Measurements from ENCODE around the gene PTBP3.

Gene PTBP3

DNA sequence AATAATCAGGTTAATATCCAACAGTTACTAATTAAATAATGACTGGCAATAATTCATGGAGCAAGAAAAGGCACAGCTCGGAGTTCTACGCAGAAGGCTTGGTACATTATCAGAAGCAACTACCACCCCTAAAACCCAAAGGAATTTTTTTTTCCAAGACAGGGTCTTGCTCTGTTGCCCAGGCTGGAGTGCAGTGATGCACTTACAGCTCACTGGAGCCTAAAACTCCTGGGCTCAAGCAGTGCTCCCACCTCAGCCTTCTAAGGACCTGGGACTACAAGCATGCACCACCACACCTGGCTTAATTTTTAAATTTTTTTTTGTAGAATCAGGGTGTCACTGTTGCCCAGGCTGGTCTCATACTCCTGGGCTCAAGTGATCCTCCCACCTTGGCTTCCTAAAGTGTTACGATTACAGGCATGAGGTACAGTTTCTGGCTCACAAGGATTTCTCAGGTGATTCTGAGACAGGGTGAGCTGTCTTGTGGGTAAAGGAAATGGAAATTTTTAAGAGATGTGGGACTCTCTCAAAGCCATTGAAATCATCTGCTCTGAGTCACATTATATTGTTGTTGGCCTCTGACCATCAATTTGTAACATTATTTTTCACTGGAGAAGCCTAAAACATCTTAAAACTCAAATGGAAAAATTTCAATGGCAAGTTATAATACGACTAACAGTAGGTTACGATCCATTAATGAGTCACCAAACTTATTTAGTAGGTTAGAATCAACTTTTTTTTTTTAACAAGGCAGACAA is 26.8 kb upstream of the PTBP3 start:
- no peak for DNase-seq

DNA sequence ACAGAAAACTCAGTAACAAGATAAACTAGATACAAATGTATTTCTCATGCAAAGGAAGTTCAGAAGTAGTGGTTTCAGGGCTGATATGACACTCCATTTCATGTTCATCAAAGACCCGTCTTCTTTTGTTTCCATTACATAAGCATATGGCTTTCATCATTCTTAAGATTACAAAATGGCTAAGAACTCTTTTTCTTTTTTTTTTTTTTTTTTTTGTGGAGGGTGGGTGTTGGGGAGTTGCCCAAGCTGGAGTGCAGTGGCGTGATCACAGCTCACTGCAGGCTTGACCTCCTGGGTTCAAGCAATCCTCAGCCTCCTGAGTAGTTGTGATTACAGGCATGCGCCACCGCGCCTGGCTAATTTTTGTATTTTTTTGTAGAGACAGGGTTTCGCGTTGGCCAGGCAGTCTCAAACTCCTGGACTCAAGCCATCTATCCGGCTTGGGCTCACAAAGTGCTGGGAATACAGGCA is 22.0 kb upstream of the PTBP3 start:
- DNase-seq: no peak

DNA sequence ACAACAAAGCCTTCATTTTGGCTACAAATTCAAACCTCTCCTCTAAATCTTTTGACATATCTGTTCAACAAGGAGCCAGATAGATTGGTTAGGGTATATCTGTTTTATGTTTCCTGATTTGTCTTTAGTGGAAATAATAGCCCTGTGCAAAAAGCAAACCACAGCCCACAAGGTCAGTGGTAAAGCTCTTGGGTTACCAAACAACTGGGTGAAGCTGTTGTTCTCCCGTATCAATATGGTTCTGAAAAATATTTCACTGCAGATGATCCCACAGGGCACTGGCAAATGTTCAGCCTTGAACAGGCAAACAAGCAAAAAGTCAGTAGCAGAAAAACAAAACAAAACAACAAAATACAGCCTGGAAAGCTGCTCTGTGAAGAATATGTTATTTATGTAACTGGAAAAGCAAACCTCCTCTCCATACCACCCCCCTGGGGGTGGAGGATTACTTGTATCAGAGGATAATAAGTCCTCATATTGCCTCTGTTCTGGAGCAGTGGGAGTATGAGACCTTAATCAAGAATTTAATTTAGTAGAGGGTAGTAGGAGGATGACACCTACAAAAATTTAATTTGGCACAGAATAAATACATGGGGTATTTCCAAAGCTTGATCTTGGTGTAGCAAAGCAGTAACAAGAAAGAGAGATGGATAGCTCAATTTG is 20.8 kb upstream of the PTBP3 start:
- DNase-seq: no peak

DNA sequence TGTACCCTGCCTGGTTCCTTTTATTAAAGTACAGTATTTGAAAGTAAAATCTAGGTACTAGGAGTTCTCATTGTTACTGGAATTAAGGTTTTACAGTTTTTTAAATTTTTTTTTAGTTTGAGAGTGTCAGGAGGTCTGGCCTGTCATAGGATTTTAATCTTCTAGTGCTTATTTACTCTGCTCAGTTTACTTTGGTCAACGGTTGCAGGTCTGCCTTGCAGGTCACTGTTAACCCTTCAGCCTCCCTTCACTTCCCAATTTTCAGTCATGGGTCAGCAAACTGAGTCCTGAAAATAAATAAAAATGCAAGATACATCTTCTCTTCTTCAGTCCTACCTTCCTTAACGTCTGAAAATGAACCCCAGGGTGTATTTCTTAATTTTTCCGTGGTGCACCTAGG is 18.8 kb upstream of the PTBP3 start:
- no peak for DNase-seq

DNA sequence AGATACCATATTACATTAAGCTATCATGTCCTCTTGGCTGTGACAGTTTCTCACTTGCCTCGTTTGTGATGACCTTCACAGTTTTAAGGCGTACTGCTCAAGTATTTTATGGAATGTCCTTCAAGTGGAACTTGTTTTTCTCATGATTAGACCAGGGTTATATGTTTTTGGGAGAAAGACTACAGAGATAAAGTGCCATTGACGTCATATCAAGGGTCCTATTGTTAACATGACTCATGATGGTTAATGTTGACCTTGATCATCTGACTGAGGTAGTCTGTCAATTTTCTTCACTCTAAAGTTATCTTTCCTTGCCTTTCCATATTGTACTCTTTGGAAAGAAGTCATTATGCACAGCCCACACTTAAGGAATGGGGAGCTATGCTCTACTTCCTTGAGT is 17.8 kb upstream of the PTBP3 start:
- no peak for DNase-seq

DNA sequence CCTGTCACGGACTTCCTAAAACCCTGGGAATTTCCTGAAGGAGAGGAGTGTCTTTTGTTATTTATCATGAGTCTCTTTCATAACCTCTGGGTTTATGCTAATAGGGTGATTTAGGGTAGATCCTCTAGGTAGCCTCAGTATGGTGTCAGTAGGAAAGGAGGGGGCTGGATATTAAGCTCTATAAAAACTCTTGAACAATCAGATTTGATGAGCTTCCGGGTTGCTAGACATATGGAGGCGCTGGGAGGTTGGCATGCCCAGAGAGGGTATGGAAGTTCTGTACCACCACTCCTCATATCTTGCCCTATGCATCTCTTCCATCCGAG is 15.6 kb upstream of the PTBP3 start:
- DNase-seq: no peak

DNA sequence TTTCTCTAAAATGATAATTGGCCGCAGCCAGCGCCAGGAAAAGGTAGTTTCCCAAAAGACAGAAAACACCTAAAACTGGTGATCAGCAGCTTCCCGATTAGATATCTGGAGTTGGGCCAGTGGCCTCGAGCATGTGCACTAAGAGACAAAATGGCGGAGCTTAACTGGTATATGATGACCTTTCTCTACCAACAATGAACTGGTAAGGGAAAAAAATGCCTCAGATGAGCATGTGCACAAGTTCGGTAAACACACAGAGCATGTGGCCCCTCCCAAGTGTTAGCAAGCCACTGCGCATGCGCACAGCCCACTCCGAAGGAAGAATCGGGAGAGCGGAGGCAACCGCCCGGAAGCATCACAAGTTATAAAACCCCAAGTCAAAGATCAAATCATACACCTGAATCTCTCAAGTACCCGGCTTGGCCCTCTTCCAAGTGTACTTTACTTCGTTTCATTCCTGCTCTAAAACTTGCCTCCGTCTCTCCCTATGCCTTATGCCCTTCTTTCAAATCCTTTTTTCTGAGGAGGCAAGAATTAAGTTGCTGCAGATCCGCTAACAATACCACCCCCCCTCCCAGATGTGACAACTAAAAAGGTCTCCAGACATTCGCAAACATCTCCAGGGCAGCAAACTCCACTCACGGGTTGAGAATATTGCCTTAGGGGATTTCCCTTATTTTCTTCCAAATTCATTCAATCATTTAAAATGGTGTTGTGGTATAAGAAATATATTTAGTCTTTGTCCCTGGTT is 15.0 kb upstream of the PTBP3 start:
- DNase-seq: no peak

DNA sequence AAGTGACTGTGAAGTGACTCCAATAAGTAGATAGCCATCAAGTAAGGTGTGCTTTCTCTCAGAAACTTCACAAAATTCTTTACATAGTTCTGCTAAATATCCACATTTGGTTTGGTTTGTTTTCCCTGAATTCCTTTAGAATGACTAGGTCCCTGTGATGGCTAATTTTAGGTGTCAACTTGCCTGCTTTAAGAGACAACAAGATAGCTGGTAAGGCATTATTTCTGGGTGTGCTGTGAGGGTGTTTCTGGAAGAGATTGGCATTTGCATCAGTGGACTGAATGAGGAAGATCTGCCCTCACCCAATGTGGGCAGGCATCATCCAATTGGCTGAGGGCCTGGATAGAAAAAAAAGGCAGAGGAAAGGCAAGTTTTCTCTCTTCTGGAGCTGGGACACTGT is 8.3 kb upstream of the PTBP3 start:
- no peak for DNase-seq

DNA sequence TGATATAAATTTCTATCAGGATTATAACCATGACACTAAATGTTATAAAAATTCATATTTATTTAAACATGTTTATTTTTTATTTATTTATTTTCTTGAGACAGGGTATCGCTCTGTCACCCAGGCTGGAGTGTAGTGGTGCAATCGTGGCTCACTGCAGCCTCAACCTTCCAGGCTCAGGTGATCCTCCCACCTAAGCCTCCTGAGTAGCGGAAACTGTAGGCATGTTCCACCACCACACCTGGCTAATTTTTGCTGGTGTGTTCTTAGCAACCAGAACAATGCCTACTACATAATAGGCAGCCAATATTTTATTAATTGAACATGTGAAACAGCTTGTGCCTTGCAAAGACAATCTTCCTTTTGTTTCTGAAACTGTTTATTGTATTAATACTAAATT is 6.5 kb upstream of the PTBP3 start:
- no peak for DNase-seq

DNA sequence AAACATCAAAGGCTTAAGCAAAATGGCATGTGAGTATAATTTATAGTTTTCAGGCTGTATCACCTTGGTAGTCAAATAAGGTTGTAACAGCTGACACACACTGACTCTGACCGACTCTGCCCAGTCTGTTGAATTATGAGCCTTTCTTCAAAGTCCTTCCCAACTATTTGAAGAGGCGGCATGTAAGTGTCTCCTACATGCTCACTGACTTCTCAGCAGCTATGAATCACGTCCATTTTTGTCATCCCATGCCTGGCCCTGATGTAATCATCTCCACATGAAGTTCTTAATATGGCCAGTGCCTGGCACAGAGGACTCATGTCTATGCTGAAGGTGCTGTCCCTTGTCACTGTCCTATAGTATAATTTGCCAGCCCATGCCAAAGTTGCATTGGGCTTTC is 5.1 kb upstream of the PTBP3 start:
- DNase-seq: no peak

DNA sequence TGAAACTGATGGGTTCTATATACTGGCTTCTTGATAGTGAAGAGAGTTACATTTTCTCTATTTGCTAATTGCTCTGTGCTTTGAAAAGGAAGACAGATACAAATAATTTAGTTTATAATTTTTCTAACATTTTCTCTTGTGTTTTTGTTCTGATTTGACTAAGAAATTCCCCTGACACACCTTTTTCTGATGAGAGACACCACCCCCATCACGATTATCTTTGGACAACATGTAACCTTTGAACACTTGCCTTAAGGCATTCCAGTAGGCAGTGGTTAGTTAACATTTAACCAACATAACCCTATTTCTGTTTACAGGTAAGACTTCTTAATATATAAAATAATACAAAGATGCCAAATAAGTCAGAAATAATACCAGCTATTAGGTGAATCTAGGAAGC is 4.1 kb upstream of the PTBP3 start:
- DNase-seq: no peak

DNA sequence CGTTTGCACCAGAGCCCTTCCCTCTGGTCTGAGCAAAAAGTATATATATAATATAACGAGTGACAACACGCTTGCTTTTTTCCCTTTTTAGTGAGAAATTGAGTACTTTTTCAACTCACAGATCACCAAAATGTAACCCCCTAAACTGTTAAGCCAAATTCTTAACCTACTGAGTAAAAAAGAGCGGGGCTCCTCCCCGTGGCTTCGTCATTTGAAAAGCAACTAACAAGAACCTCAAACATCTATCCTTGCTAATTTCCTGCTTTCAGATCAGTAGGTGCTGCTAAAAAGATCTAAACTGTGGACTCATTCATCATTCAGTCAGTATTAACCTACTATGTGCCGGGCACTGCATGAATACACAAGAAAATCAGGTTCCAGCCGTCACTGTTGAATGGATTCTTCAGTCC is 1.0 kb upstream of the PTBP3 start:
- DNase-seq: no peak

DNA sequence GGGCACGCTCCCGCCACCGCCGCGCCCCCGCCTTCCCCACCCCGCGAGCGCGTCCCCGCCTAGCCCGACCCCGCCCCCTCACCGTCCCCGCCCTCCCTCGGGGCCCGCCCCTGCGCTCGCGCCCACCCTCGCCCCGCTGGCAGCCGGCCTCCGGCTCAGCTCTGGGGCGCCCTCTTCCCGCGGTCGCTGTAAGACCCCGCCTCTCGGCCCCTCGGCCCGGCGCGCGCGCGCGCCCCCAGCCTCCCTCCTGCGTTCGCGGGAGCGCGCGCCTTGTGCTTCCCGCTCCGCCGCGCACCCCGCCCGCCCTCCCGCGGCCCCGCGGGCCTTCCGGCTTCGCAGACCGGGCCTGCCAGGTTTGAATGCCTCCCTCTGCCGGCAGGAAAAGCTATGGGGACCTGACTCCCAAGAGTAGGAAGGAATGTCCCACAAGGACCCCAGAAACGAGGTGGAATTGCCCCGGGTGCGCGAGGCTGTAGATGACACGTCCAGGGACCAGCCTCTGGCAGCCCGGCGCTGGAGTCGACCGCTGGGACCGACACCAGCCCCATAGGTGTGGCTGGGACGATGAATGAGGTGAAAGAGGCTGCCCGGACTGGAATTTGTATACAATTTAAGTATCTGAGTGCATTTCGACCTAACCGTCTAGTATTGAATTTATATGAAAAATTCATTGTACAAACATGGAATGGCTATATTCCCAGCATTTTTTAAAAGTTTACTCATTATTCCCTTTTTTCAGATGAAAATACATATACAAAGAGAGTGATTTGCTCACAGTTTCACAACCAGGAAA is 416 bp upstream of the PTBP3 start:
- DNase-seq: peak; percentile 98

DNA sequence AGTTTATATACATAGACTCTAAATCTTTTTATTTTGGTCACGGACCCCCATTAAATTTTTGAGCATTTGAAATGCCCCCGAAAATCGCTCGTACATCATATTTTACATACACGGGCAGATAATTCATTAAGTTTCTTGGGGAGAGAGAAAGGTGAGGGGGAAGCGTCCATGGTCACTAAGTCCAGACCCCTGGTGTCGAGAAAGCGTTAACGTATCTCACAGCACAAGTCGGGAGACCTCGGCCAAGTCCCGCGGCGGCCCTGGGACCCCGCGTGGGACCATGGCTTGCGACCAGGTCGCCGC is 794 bp downstream of the PTBP3 start:
- no peak for DNase-seq

DNA sequence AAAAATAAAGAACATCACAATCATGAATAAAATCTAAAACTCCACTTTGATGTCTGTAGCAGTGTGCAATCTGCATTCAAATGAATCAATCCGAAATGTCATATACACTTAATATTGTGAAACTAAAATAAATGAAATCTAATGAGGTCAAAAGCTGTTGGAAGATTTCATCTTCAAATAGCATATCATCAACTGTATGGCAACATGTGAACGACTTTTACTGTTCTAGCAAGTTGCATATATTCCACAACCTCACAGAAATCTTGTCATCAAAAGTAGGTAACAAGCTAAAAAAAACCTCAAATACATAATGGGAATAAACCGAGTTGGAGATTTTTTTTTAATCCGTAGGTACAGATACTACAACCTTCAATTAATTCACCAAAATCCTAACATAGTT is 1.2 kb downstream of the PTBP3 start:
- DNase-seq: no peak

DNA sequence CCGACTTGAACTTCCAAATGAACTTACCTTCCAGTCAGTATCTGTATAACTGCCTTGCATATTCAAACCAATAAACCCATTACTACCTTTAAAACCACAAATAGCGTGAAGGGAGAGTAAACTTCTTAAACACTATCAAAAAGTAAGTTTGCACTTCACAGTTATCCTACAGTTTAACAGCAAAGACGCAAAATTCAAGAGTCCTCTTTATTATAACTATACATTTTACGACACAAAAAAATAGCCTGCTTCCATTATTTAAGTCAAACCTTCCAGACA is 1.8 kb downstream of the PTBP3 start:
- DNase-seq: no peak

DNA sequence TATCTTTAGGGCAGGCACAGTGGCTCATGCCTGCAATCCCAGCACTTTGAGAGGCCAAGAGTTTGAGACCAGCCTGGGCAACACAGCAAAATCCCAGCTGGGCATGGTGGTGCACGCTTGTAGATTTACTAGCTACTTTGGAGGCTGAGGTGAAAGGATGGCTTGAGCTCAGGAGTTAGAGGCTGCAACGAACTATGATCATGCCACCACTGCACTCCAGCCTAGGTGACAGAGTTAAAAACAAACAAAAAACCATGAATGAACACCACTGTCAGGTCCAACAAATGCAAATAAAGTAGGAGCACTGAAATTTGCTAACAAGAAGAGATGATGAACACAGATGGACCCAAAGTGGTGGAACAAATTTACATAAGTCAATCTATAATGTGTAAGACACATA is 4.9 kb downstream of the PTBP3 start:
- no peak for DNase-seq

DNA sequence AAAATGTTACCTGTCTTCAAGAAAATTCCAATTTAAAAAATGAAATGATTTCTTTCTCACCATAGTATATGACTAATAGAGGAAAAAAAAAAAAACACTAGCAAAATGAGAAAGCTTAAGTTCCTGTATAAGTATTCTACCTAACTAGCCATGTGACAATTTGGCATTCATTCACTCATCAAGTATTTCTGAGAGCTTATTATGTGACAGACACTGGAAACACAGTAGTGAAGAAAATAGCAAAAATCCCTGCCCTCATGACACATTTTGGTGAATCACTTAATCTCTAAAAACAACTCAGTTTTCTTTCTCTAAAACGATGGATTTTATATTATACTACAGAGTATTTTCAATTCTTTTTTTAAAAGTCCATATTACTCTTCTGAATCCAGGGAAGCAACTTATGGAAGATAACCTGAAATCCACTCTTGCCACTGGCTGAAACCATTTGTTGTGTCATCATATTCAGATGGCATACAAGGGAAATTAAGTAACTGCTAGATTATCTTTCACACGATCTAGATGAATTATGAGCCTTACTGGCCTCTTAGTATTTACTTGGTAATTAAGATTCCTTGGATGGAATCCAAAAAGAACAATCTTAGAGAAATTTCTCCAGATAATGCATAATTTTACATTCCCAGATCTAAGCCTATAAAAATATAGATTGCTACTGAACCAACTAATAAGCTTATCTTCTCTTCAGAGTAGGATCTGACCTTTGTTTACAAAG is 5.5 kb downstream of the PTBP3 start:
- DNase-seq: no peak

DNA sequence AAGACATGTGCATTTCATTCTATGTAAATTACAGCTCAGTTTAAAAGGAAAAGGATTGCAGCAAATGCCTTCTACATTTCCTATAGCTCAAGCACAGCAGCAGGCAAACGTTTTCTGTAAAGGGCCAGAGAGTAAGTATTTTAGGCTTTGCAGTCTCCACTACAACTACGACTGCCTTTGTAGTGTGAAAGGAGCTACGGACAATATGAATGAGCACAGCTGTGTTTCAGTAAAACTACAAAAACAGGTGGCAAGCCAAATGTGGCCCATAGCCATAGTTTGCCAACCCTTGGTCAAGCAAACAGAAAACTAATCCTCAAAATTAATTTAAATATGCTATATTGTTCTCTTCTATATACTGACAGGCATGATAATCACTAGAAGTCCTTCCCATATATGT is 7.2 kb downstream of the PTBP3 start:
- no peak for DNase-seq

DNA sequence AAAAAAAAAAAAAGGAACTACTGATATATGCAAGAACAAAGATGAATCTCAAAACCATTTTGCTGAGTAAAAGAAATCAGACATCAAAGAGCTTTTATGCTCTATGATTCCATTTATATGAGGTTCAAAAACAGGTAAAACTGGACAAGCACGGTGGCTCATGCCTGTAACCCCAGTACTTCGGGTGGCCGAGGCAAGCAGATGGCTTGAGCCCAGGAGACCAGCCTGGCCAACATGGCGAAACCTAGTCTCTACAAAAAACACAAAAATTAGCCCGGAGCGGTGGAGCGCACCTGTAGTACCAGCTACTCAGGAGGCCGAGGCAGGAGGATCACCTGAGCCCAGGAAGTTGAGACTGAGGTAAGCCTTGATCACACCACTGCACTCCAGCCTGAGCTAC is 7.8 kb downstream of the PTBP3 start:
- no peak for DNase-seq

DNA sequence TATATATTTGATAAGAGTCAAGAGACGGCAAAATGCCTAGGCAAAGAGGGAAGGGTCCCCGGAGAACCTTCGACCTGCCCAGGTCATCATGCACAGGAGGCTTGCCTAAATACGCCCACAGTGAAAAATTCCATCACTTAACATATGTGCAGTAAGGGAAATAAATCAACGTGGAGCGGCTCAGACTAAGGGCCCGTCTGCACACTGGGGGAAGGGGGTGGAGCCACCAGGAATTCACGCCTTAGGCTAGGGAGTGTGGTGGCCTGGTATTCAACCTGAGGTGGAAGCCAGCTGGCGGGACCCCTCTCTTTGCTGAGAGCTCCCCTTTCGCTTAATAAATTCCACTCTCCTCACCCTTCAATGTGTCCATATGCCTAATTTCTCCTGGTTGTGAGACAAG is 8.3 kb downstream of the PTBP3 start:
- no peak for DNase-seq

DNA sequence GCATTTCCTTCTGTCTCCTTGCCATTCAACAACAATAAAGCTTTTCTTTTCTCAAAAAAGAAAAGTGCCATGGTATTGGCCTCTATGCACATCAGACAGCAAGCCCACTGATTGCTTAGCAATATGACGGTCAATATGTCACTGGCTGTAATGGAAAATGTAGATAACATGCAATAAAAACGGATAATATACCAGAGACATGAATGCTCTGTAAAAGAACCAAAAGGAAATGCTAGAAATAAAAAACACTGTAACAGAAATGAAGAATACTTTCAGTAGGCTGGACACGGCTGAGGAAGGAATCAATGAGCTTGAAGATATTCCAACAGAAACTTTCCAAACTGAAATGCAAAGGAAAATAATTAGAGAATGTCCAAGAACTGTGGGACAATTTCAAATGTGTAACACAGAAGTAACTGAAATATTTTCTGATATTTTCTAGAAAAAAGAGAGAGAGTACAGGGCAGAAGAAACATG is 10.0 kb downstream of the PTBP3 start:
- DNase-seq: no peak
